Testis (tissue), 3 donors: Measurements from ENCODE around the gene NDUFA12. TPM values are rescaled to one million over a fixed set of nuclear protein-coding genes. Genes with fewer than 3 reads are reported as not detected.
A peak's percentile ranks its signal among the peaks of the same experiment; 100 is the strongest.

Experiments
- DNase-seq: peaks from one replicate; pipeline ENCODE4 v3.0.0-alpha.2; 2019
- H3K27ac ChIP-seq, 2 donors: fragments of 200-600 bp; sonication (generic); one replicate each; pipeline ENCODE4 v1.5.1; 2019
- H3K27me3 ChIP-seq: fragments of 200-600 bp; sonication (generic); one replicate; pipeline ENCODE4 v1.5.1; 2019
- H3K36me3 ChIP-seq: fragments of 200-600 bp; sonication (generic); one replicate; pipeline ENCODE4 v1.5.1; 2017; ENCODE audit warnings: low read depth; ENCODE audit errors: missing control alignments
- H3K4me1 ChIP-seq: fragments of 200-600 bp; sonication (generic); one replicate; pipeline ENCODE4 v1.5.1; 2019
- H3K4me3 ChIP-seq, 2 donors: fragments of 200-600 bp; sonication (generic); one replicate each; pipeline ENCODE4 v1.5.1; 2017 to 2019
- H3K9me3 ChIP-seq: fragments of 200-600 bp; sonication (generic); one replicate; pipeline ENCODE4 v1.5.1; 2017
- CTCF ChIP-seq, 3 experiments: fragments of 450-650 bp in 2 of 3; fragments of 200-600 bp in 1 of 3; sonication (generic) in 1 of 3; IDR thresholded peaks; one replicate each; pipeline ENCODE4 v1.5.1; 2016 to 2019; ENCODE audit warnings: antibody characterized with exemption in 3 of 3, mild to moderate bottlenecking in 2 of 3, moderate library complexity in 1 of 3
- POLR2A ChIP-seq: fragments of 450-650 bp; IDR thresholded peaks from one replicate; pipeline ENCODE4 v1.6.1; 2017; ENCODE audit warnings: antibody characterized with exemption, mild to moderate bottlenecking, moderate library complexity
- WGBS, 2 donors: methylation state at CpG; one replicate each; pipeline ENCODE4 v1.1.5; 2018; 5-methylcytosine and 5-hydroxymethylcytosine counted together
- intact Hi-C: fragments of 100-400 bp; cut with DNase I; formaldehyde crosslinking; loops from one replicate; pipeline ENCODE4 v1.15.1; 2023; ENCODE audit warnings: low total_unique reads
- polyA plus RNA-seq: library from polyadenylated mRNA; stranded (reverse); fragments of 350-450 nt; fragmentation: Illumina TruSeq; extraction: RNeasy Lipid Tissue Mini Kit (QIAGEN cat#74804); gene quantifications from one replicate; pipeline ENCODE4 v1.2.3, GENCODE V29; 2014; ENCODE audit warnings: low read depth, low replicate concordance; ENCODE audit not compliant: insufficient read depth
- total RNA-seq, 2 donors: library from RNA; depleted of rRNA; stranded (reverse); fragments of >200 nt; gene quantifications; one replicate each; pipeline ENCODE4 v1.2.3, GENCODE V29; 2016

Gene NDUFA12
- total and polyA plus RNA-seq, 3 donors from 2014 or later, result 75.2 to 136 (median 77.5) TPM

- TF ChIP-seq CTCF (IDR thresholded peaks at IDR 0.05) (no peak), POLR2A (no peak)
- Histone ChIP-seq H3K36me3 (no peaks in the 10 kb centered on the region), H3K27ac (no peak overlapping the region), H3K4me3 (peak overlapping the region in 1 of 2 donors; percentile 94), H3K9me3 (no peaks in the 10 kb centered on the region), H3K4me1 (no peaks in the 10 kb centered on the region), H3K27me3 (no peaks in the 10 kb centered on the region)
- 73 to 80% methylated on average over 2 of the region's 2 CpGs for WGBS, 2 donors
- intact Hi-C loops, result no loop called here
- no peak for DNase-seq
Measured at GRCh38 chr12:95004610-95005009, 1.1 kb upstream of the NDUFA12 start.

- peak overlapping the region; percentile 59 to 91 for H3K27ac ChIP-seq
- intact Hi-C loops, result no loop called here
- H3K27me3 ChIP-seq, result no peaks in the 10 kb centered on the region
- peak overlapping the region; percentile 60 to 94 for H3K4me3 ChIP-seq
- DNase-seq, result no peak
- H3K36me3 ChIP-seq, result no peaks in the 10 kb centered on the region
- 32 to 56% methylated on average over 15 of the region's 15 CpGs for WGBS, 2 donors
- TF ChIP-seq CTCF (IDR thresholded peaks at IDR 0.05), result no peak
- TF ChIP-seq POLR2A, result no peak
- no peaks in the 10 kb centered on the region for H3K9me3 ChIP-seq
- no peaks in the 10 kb centered on the region for H3K4me1 ChIP-seq
Measured at GRCh38 chr12:95003921-95004272, 400 bp upstream of the NDUFA12 start.

- peak overlapping the region; percentile 59 to 91 for H3K27ac ChIP-seq
- no peaks in the 10 kb centered on the region for H3K4me1 ChIP-seq
- 17 to 23% methylated on average over 3 of the region's 3 CpGs for WGBS, 2 donors
- intact Hi-C loops, result no loop called here
- TF ChIP-seq CTCF (IDR thresholded peaks at IDR 0.05), result no peak
- TF ChIP-seq POLR2A, result no peak
- no peaks in the 10 kb centered on the region for H3K9me3 ChIP-seq
- H3K27me3 ChIP-seq, result no peaks in the 10 kb centered on the region
- no peaks in the 10 kb centered on the region for H3K36me3 ChIP-seq
- no peak for DNase-seq
- peak overlapping the region; percentile 60 to 94 for H3K4me3 ChIP-seq
Measured at GRCh38 chr12:95002754-95003153, 743 bp downstream of the NDUFA12 start.

- intact Hi-C loops, result no loop called here
- 75 to 76% methylated on average over 4 of the region's 4 CpGs for WGBS, 2 donors
- no peaks in the 10 kb centered on the region for H3K9me3 ChIP-seq
Measured at GRCh38 chr12:94998326-94998725, 5.2 kb downstream of the NDUFA12 start.

More at GRCh38 chr12:94998326-94998725, 5.2 kb downstream of the NDUFA12 start:
- no peak overlapping the region for H3K4me3 ChIP-seq
- no peaks in the 10 kb centered on the region for H3K27me3 ChIP-seq
- no peak for TF ChIP-seq CTCF (IDR thresholded peaks at IDR 0.05)
- no peak for TF ChIP-seq POLR2A
- H3K36me3 ChIP-seq, result no peaks in the 10 kb centered on the region
- no peak for DNase-seq
- no peaks in the 10 kb centered on the region for H3K4me1 ChIP-seq
- H3K27ac ChIP-seq, result no peak overlapping the region
